T-helper 22 cell (primary cell): Measurements from ENCODE around the gene MAB21L2.

Experiments
- DNase-seq: peaks from one replicate; pipeline ENCODE4 v3.0.0-alpha.2; 2020; ENCODE audit warnings: low read depth

The MAB21L2 gene

DNA sequence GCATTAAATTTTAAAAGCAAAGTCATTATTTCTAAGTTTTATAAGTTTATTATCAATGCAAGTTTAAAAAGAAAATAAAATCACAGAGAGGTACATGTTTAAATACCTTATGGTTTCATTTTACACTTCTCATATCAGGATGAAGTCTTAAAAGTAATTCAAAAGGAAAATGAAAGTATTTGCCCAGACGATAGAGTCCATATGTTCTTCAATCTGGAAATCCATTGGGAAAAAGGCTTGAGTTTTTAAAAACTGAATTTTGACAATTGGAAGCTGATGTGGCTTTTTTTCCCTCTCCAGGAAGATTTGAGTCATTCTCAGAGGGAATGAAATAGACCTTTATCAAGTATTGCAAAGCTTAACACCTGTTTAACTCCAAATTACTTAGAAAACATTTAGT is 37.1 kb downstream of the MAB21L2 start:
- DNase-seq = no peak

- DNase-seq = no peak
Observed at GRCh38 chr4:150624055-150624454, 42.1 kb downstream of the MAB21L2 start.

GRCh38 chr4:150625033-150625432 is 43.1 kb downstream of the MAB21L2 start:
- no peak for DNase-seq

DNA sequence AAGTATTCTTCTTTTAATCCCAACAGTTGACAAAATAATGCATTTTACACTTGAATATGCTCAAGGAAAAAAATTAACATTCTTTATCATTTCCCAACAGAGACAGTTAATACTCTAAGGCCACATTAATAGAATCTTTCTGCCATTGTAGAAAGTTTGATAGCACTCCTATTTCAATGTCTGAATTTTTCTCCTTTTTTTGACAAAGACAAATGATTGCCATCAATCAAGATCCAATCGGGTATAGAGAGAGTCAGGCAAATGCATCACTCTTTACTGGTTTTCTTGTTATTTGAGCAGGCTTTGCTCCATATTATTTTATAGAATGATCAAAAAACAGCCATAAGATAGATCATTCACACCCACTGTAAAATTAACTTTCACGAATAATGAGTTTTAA is 46.1 kb downstream of the MAB21L2 start:
- DNase-seq = no peak

DNA sequence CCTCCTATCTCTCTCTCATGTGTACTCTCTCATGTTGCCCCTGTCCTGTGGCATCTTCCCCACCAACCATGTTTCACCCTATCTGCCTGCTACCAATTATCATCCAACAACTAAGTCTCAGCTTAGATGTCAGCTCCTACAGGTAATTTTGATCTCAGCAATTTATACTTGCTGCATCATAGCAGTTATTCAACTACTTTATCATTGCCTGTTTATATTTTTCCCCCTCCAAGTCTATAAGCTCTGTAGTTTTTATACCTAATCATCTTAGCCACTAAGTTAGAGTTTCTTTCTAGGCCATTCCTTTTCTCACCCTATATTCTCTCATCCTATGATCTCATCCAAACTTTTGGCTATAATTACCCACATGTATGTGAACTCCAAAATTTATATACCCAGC is 50.7 kb downstream of the MAB21L2 start:
- DNase-seq = no peak
